SKM-1 treated with dmso at 0.1 percent for 144 hours (cell line): ENCODE results near the gene SRXN1.

ENCODE experiments used
- DNase-seq: peaks from one replicate; lab custom pipeline; 2025; ENCODE audit not compliant: unreplicated experiment; lab: John Stamatoyannopoulos, UW

The SRXN1 gene

GRCh38 chr20:608970-609369, 44.0 kb downstream of the SRXN1 start:
- DNase-seq = no peak

GRCh38 chr20:607476-607875, 45.5 kb downstream of the SRXN1 start:
- no peak for DNase-seq

- DNase-seq = no peak
These were observed 47.8 kb downstream of the SRXN1 start for GRCh38 chr20:605237-605636.

GRCh38 chr20:603116-603640, 49.8 kb downstream of the SRXN1 start:
- DNase-seq = no peak

- no peak for DNase-seq
These were observed 50.7 kb downstream of the SRXN1 start for GRCh38 chr20:602111-602970.

GRCh38 chr20:600736-601135, 52.3 kb downstream of the SRXN1 start:
- DNase-seq = no peak

- no peak for DNase-seq
These were observed 52.9 kb downstream of the SRXN1 start for GRCh38 chr20:600141-600540.

GRCh38 chr20:598133-598850, 54.7 kb downstream of the SRXN1 start:
- DNase-seq = no peak

GRCh38 chr20:597560-597959, 55.4 kb downstream of the SRXN1 start:
- DNase-seq = no peak
